GM19438 (cell line): ENCODE results near the gene KCND3.

Experiments used
- ATAC-seq: cut with Tn5 transposase; IDR thresholded peaks from one replicate; pipeline ENCODE4 v1.9.1; 2021; ENCODE audit warnings: low read depth; ENCODE audit not compliant: unreplicated experiment

The KCND3 gene

GRCh38 chr1:111789666-111790316, 199.7 kb downstream of the KCND3 start:
- ATAC-seq, result no peak

DNA sequence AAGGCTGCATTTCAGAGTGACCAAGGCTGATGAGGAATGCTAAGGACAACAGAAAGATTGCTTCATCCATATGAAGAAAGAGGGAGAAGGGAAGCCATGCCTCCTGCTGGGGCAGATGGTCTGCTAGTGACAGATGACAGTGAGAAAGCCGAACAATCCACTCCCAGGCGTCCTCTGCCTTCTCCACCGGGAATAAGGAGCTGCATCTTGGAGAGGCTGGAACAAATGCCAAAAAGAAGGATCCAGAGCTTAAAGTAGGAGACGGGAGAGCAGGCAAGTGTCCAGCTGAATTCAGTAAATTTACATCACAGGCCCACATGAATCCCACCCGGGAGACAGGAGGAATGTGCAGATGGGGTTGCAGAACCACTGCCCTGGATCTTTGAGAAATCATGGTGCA, 200.3 kb downstream of the KCND3 start:
- no peak for ATAC-seq

- ATAC-seq, result no peak
Observed at GRCh38 chr1:111786669-111787207, 202.7 kb downstream of the KCND3 start.

DNA sequence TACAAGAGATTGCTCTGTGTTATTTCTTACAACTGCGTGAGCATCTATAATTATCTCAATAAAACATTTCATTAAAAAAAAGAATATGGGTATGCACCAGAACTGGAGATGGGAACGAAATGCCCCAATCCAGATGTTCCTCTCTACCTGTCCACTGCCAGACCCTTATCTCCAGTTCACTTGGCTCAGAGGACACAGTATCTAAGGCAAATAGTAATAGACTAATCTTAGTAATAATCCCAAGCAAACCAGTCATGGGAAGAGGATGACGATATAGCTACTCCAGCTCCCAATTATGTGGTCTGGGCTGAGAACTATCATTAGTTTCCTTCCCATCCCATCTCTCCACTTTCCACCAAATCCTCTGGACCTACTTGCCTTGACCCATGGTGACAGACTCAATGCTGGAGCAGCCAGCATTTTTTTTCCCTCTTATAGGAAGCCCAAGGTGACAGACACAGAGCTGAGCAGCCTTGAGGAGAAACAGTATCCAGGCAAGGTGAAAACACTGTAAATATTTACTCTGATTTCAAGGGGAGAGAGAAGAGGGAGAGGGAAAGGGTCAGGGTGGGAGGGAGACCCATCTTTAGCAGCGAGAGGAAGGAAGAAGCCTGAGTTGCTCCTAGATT, 205.1 kb downstream of the KCND3 start:
- no peak for ATAC-seq

- ATAC-seq, result no peak
Observed at GRCh38 chr1:111779546-111779945, 209.9 kb downstream of the KCND3 start.

GRCh38 chr1:111778541-111779051, 210.9 kb downstream of the KCND3 start:
- no peak for ATAC-seq

GRCh38 chr1:111778066-111778465, 211.4 kb downstream of the KCND3 start:
- ATAC-seq, result no peak

DNA sequence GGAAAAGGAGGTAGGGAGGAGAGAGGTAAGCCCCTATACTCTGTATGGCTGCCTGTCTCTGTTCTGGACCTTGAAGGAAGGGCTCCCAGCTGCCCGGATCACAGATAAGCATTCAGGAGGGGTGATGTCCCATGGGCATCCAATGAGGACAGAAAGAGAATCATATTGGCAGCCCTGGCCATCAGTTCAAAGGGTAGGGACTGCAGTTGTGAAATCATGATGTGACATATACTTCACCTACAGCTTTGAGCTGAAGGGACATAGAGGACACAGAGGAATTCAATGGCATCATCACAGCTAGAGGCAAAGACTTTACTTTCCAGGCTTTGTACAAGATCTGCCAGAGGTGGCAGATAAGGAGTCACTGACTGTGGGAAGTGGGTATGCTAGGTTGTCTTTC, 212.2 kb downstream of the KCND3 start:
- ATAC-seq, result no peak

GRCh38 chr1:111776861-111777260, 212.6 kb downstream of the KCND3 start:
- no peak for ATAC-seq

DNA sequence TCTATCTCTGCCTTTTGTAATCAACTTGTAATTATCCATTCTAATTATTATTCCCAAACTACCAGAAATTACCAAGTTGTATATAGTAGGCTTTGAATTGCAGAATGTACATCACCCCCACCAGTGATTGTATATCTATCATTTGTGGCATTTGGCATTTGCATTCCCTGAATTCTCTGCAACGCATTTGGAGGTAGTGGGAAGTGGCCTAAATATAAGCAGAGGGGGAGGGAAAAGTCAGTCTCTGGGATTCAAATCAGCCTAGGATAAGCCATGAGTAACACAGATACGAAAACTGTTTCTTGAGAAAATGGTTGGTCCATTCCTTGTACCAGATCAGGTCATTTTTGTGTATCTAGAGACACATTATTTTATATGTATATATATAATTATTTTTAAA, 213.1 kb downstream of the KCND3 start:
- no peak for ATAC-seq

DNA sequence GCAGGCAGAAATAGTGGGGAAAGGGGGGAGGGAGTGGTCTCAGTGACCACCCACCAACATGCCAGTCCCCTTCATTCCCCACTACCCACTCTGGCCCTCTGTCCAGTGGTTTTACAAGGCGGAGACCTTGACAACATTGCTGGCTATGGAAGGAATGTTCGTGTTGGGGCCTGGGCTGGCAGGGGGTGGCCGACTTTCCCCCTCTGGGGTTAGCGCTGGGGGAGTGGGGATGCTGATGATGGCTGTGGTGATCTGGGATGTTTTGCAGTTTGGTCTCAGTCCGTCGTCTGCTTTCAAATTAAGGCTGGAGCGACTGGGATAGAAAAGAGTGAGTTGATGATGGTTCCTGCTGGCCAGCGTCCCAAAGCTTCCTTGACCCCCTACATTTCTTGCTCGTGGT, 213.5 kb downstream of the KCND3 start:
- no peak for ATAC-seq

- ATAC-seq, result no peak
Observed at GRCh38 chr1:111770916-111771315, 218.6 kb downstream of the KCND3 start.

DNA sequence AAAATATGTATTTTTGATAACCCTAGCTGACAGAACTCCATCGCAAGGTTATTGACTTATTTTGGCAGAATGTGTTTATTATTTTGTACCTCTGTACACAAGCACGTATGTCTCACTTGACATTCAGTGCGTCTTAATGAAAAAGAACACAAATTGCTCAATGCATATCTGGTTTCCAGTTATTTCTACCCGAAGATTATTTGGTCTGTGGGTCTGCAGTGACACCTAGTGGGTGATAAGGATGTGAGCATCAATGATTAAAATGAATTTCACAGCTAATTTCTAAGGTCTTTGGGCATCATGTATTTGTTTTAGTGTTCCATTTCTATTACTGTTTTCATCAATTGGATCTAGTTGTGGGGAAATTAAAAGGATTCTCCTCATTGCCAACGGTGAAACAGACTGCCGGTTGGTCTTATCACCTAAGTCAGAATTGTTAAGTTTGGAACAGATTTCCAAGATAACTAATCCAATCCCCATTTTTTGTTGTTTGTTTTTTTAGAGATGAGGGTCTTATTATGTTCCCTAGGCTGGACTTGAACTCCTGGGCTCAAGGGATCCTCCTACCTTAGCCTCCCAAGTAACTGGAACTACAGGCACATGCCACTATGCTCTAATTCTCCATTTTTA, 219.8 kb downstream of the KCND3 start:
- ATAC-seq, result no peak

- no peak for ATAC-seq
Observed at GRCh38 chr1:111768625-111769024, 220.8 kb downstream of the KCND3 start.

GRCh38 chr1:111768023-111768422, 221.4 kb downstream of the KCND3 start:
- ATAC-seq, result no peak

DNA sequence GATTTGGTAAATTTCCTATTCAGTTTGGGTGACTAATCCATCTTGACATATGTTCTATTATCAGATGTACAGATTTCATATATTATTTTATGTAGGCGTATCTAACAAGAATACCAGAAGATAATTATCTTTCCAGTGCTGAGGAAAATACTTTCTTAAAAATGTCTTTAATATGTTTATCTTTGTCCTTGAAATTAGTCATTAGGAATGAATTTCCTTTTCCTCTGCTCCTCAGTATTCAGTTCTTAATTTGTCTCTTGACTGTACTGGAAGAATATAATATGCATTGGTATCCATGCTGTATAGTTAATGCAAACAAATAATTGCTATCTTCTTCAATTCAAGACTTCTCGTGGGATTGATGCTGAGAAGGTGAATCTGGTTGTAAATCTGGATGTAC, 227.1 kb downstream of the KCND3 start:
- ATAC-seq, result no peak

DNA sequence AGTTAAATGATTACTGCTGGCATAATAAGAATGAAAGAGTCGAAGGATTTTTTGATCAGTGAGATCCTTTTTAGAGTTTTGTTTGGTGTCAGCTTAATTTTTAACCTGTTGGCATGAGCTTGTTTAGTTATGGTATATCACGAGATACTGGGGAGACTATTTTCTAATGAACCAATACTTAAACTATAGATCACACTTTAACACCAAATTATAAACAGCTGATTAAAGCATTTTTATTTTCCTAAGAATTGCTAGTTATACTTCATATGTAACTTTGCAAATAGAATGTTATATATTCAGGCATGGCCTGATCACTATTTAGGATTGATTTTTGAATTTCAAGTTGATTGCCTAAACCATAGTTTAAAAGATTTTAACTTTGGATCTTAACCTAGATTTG, 227.8 kb downstream of the KCND3 start:
- no peak for ATAC-seq

- no peak for ATAC-seq
Observed at GRCh38 chr1:111758373-111758772, 231.1 kb downstream of the KCND3 start.

- peak; percentile 10 for ATAC-seq
Observed at GRCh38 chr1:111756124-111756513, 233.3 kb downstream of the KCND3 start.

DNA sequence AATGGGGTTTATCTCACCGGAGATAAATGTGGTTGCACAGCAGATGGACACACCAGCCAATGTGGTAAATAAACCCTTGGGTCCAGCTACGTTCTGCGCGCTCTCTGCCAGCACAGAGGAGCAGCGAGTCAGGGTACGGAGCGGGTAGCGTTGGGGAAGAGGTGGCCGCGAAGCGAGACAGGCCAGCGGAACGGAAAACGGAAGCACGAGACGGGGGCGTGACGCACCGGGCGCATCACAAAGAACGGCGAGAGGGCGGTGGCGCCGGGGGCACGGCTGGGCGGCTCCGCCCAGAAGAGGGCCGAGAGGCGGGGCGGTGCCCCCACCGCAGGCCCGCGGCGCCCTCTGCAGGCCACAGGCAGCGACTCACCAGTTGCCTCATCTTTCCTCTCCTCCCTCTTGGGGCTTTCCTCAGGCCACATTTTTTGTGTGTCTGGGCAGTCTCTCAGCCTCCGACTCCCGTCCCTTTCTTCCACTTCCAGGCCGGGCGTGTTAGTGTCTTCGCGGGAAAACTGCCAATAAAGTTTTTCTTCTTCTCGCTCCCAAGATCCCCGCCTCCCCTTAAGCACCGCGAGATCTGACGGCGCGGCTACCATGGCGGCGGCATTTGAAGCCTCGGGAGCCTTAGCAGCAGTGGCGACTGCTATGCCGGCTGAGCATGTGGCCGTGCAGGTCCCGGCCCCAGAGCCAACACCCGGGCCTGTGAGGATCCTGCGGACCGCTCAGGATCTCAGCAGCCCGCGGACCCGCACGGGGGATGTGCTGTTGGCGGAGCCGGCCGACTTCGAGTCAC, 233.9 kb downstream of the KCND3 start, which contains the start of gene DDX20:
Gene DDX20 (plus strand): TSS at position 571 of the 793 bp plus-strand sequence. CDS start 24 bp downstream, at position 595.
- peak; percentile 93 for ATAC-seq

- peak; percentile 19 for ATAC-seq
Observed at GRCh38 chr1:111754984-111755330, 234.5 kb downstream of the KCND3 start.
